CD4-positive, alpha-beta memory T cell (primary cell): Measurements from ENCODE around the gene SMG9. TPM values are rescaled to one million over a fixed set of nuclear protein-coding genes. Genes with fewer than 3 reads are reported as not detected.
"Not testable (repeated sequence)": the region's sequence is repeated elsewhere in the genome, so short reads cannot be mapped to it uniquely, and the experiment has no call there.

Experiments
- CTCF ChIA-PET: fragments of 350-600 bp; sonication (Branson Sonifier 250); formaldehyde crosslinking; loops from one replicate; lab custom pipeline; 2021; ENCODE audit warnings: inconsistent platforms; ENCODE audit not compliant: partially characterized antibody; lab: Charles Lee
- POLR2A ChIA-PET: fragments of 350-600 bp; sonication (Branson Sonifier 250); formaldehyde crosslinking; loops from one replicate; lab custom pipeline; 2021; ENCODE audit not compliant: partially characterized antibody; lab: Charles Lee
- DNase-seq, 5 donors: peaks; one replicate each; pipeline versions ENCODE4 v3.0.0 to v3.0.0-alpha.2; 2020 to 2022; ENCODE audit warnings: mixed read lengths in 1 of 5
- H3K27ac ChIP-seq: one replicate; pipeline ENCODE4 v1.7.0; 2013; ENCODE audit warnings: low read depth, low read length
- H3K27me3 ChIP-seq: 2 replicates; pipeline ENCODE4 v1.7.0; 2013; ENCODE audit warnings: mild to moderate bottlenecking, low read length, moderate library complexity; ENCODE audit not compliant: insufficient read depth
- H3K36me3 ChIP-seq: 2 replicates; pipeline ENCODE4 v1.7.0; 2013; ENCODE audit warnings: mild to moderate bottlenecking, low read length, moderate library complexity; ENCODE audit not compliant: insufficient read depth
- H3K4me1 ChIP-seq: 2 replicates; pipeline ENCODE4 v1.7.0; 2013; ENCODE audit warnings: mild to moderate bottlenecking, low read length, moderate library complexity; ENCODE audit not compliant: insufficient read depth
- H3K4me3 ChIP-seq, 2 donors: one replicate each; pipeline ENCODE4 v1.7.0; 2013; ENCODE audit warnings: low read length in 2 of 2, mild to moderate bottlenecking in 1 of 2
- H3K9me3 ChIP-seq, 2 donors: one replicate each; pipeline ENCODE4 v1.7.0; 2013; ENCODE audit warnings: low read length in 2 of 2, control low read depth in 1 of 2; ENCODE audit not compliant: control insufficient read depth in 1 of 2
- H3K27ac Mint-ChIP-seq, 7 donors: one replicate each; pipeline ENCODE4 v1.8.0; 2020 to 2021; ENCODE audit warnings: mixed read lengths in 7 of 7, mild to moderate bottlenecking in 6 of 7, inconsistent platforms in 3 of 7, moderate library complexity in 3 of 7
- H3K27me3 Mint-ChIP-seq, 2 donors: one replicate each; pipeline ENCODE4 v1.8.0; 2020 to 2021; ENCODE audit warnings: mixed read lengths in 2 of 2
- H3K36me3 Mint-ChIP-seq, 2 donors: one replicate each; pipeline ENCODE4 v1.8.0; 2020 to 2021; ENCODE audit warnings: mixed read lengths in 2 of 2, inconsistent platforms in 1 of 2, mild to moderate bottlenecking in 1 of 2
- H3K4me1 Mint-ChIP-seq, 4 donors: one replicate each; pipeline ENCODE4 v1.8.0; 2020 to 2021; ENCODE audit warnings: mixed read lengths in 4 of 4, mild to moderate bottlenecking in 1 of 4
- H3K4me3 Mint-ChIP-seq, 8 donors: one replicate each; pipeline ENCODE4 v1.8.0; 2020 to 2021; ENCODE audit warnings: mixed read lengths in 8 of 8, mild to moderate bottlenecking in 7 of 8, moderate library complexity in 6 of 8, inconsistent platforms in 3 of 8
- H3K9me3 Mint-ChIP-seq, 8 donors: one replicate each; pipeline ENCODE4 v1.8.0; 2020 to 2021; ENCODE audit warnings: mixed read lengths in 8 of 8, mild to moderate bottlenecking in 5 of 8, inconsistent platforms in 3 of 8, moderate library complexity in 1 of 8
- intact Hi-C: fragments of 100-400 bp; cut with micrococcal nuclease; formaldehyde crosslinking; loops from one replicate; pipeline ENCODE4 v1.15.1; 2023
- polyA plus RNA-seq, 2 donors: library from polyadenylated mRNA; unstranded; fragments of 300-500 nt; fragmentation: Illumina TruSeq; gene quantifications; one replicate each; pipeline ENCODE4 v1.2.3, GENCODE V29; 2021
- total RNA-seq, 2 experiments: library from RNA; stranded (reverse); gene quantifications; one replicate each; pipeline ENCODE4 v1.2.3, GENCODE V29; 2021

The SMG9 gene
- total and polyA plus RNA-seq, 4 experiments from 2014 or later, result 3.8 to 57.9 (median 35.6) TPM

GRCh38 chr19:43684326-43684725 is 70.4 kb downstream of the SMG9 start:
- no peak for DNase-seq
- Histone ChIP-seq H3K36me3 (no peaks in the 10 kb centered on the region), H3K4me1 (no peaks in the 10 kb centered on the region), H3K9me3 (no peaks in the 10 kb centered on the region), H3K4me3 (no peak overlapping the region), H3K27me3 (no peaks in the 10 kb centered on the region), H3K27ac (no peak overlapping the region)
- Mint-ChIP-seq H3K4me3 (no peak overlapping the region), H3K27ac (no peak overlapping the region), H3K36me3 (no peaks in the 10 kb centered on the region), H3K4me1 (no peaks in the 10 kb centered on the region), H3K27me3 (no peaks in the 10 kb centered on the region), H3K9me3 (no peaks in the 10 kb centered on the region)
- POLR2A ChIA-PET, result no interaction called here
- CTCF ChIA-PET, result no interaction called here
- intact Hi-C loops, result no loop called here

GRCh38 chr19:43683905-43684304 is 70.9 kb downstream of the SMG9 start:
- ChIA-PET CTCF (no interaction called here), POLR2A (no interaction called here)
- H3K27me3 ChIP-seq, result no peaks in the 10 kb centered on the region

DNA sequence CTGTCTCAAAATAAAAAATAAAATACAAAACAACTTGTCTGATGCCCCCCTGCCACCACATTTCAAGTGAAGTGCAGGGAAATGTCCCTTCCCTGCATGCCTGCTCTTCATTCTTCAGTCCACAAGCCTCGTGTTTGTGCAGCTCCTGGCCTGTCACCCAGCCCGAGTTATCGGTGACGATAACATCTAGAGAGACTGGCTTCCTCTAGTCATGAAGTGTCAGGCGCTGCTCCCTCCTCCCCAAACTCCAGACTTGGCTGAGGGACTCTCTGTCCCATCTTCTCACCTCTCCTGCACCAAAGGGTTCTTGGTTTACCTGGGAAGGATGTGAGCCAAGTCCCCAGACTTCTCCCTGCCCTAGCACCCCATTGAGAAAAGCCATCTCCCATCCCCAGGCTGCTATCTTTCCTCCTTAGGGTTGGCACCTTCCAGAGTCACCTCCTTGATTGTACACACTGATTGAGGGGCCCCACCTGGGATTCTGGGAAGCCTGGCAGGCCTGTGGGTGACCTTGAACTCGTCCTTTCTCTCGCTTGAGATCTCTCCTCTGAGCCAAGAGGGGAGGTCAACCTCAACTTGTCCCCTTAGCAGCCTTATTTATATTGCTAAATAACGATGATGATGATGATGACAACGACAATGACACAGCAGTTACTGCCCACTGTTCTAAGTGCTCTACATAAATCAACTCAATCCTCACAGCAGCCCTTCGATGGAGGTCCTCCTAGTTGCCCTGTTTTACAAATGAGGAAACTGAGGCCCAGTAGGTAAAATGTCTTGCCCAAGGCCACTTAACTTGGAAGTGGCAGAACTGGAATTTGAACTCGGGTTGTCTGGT is 71.7 kb downstream of the SMG9 start:
- no peak for DNase-seq
- Mint-ChIP-seq H3K4me3 (no peak overlapping the region), H3K27me3 (no peaks in the 10 kb centered on the region), H3K27ac (peak overlapping the region in 1 of 7 donors; percentile 6), H3K9me3 (no peaks in the 10 kb centered on the region), H3K4me1 (no peaks in the 10 kb centered on the region), H3K36me3 (no peaks in the 10 kb centered on the region)
- ChIA-PET POLR2A (interaction anchor here (0.5 kb wide), 1 partner anchor 243 kb away, joined by 4 read pairs; no protein-coding TSS in a partner anchor), CTCF (no interaction called here)
- H3K36me3 ChIP-seq, result no peaks in the 10 kb centered on the region
- H3K9me3 ChIP-seq, result no peaks in the 10 kb centered on the region
- H3K4me3 ChIP-seq, result no peak overlapping the region
- intact Hi-C loops, result no loop called here
- no peak overlapping the region for H3K27ac ChIP-seq
- H3K27me3 ChIP-seq, result no peaks in the 10 kb centered on the region
- H3K4me1 ChIP-seq, result no peaks in the 10 kb centered on the region

More at GRCh38 chr19:43683905-43684304, 70.9 kb downstream of the SMG9 start:
- H3K36me3 ChIP-seq, result no peaks in the 10 kb centered on the region
- no peak overlapping the region for H3K27ac ChIP-seq
- H3K4me1 Mint-ChIP-seq, result no peaks in the 10 kb centered on the region
- DNase-seq, result no peak
- H3K36me3 Mint-ChIP-seq, result no peaks in the 10 kb centered on the region
- H3K4me3 Mint-ChIP-seq, result no peak overlapping the region
- no peaks in the 10 kb centered on the region for H3K9me3 ChIP-seq
- no peaks in the 10 kb centered on the region for H3K9me3 Mint-ChIP-seq
- intact Hi-C loops, result no loop called here
- H3K4me1 ChIP-seq, result no peaks in the 10 kb centered on the region
- H3K27ac Mint-ChIP-seq, result no peak overlapping the region
- H3K4me3 ChIP-seq, result no peak overlapping the region
- no peaks in the 10 kb centered on the region for H3K27me3 Mint-ChIP-seq

- H3K4me1 ChIP-seq, H3K9me3 ChIP-seq, H3K4me1 Mint-ChIP-seq, H3K36me3 Mint-ChIP-seq, H3K27me3 Mint-ChIP-seq, POLR2A ChIA-PET, H3K4me3 Mint-ChIP-seq, H3K27me3 ChIP-seq, CTCF ChIA-PET, DNase-seq, H3K4me3 ChIP-seq, H3K9me3 Mint-ChIP-seq, H3K36me3 ChIP-seq, intact Hi-C loops, H3K27ac ChIP-seq: not testable (repeated sequence)
- peak overlapping the region in 1 of 7 donors; percentile 6 for H3K27ac Mint-ChIP-seq
Measured at GRCh38 chr19:43682269-43682668, 72.5 kb downstream of the SMG9 start.

GRCh38 chr19:43681821-43682220 is 72.9 kb downstream of the SMG9 start:
- H3K27ac Mint-ChIP-seq, result no peak overlapping the region
- H3K36me3 Mint-ChIP-seq, result no peaks in the 10 kb centered on the region
- H3K27me3 ChIP-seq, result no peaks in the 10 kb centered on the region
- H3K4me3 ChIP-seq, result no peak overlapping the region
- H3K4me1 Mint-ChIP-seq, result no peaks in the 10 kb centered on the region
- DNase-seq, result no peak
- H3K27ac ChIP-seq, result no peak overlapping the region
- no peaks in the 10 kb centered on the region for H3K9me3 Mint-ChIP-seq
- intact Hi-C loops, result no loop called here
- no peaks in the 10 kb centered on the region for H3K9me3 ChIP-seq
- CTCF ChIA-PET, result no interaction called here
- POLR2A ChIA-PET, result no interaction called here
- no peaks in the 10 kb centered on the region for H3K36me3 ChIP-seq
- no peaks in the 10 kb centered on the region for H3K4me1 ChIP-seq
- H3K4me3 Mint-ChIP-seq, result no peak overlapping the region
- no peaks in the 10 kb centered on the region for H3K27me3 Mint-ChIP-seq

- Histone ChIP-seq H3K4me3 (no peak overlapping the region), H3K4me1 (no peaks in the 10 kb centered on the region), H3K27ac (no peak overlapping the region), H3K27me3 (no peaks in the 10 kb centered on the region), H3K36me3 (no peaks in the 10 kb centered on the region), H3K9me3 (no peaks in the 10 kb centered on the region)
- intact Hi-C loops, result no loop called here
- ChIA-PET CTCF (interaction anchor here (0.8 to 0.9 kb wide), 2 partner anchors 10 to 26 kb away, joined by 3 read pairs; no protein-coding TSS in a partner anchor), POLR2A (no interaction called here)
- Mint-ChIP-seq H3K27me3 (no peaks in the 10 kb centered on the region), H3K27ac (no peak overlapping the region), H3K36me3 (no peaks in the 10 kb centered on the region), H3K4me3 (no peak overlapping the region), H3K9me3 (no peaks in the 10 kb centered on the region), H3K4me1 (peaks cover 3 to 9% (median 5%) of the 10 kb centered on the region in 4 donors)
- no peak for DNase-seq
Measured at GRCh38 chr19:43678512-43679261, 76.1 kb downstream of the SMG9 start.
